GM12874 (cell line): ENCODE measurements around the gene MIEN1.

ENCODE experiments used
- TF ChIP-seq, protein P1 (sequence below): IDR thresholded peaks from 2 replicates; pipeline ENCODE4 v1.5.1; 2011; ENCODE audit warnings: low read depth, mild to moderate bottlenecking, control low read depth, low read length, moderate library complexity; ENCODE audit not compliant: insufficient read depth

MIEN1 gene

GRCh38 chr17:39722104-39722503 is 8.2 kb downstream of the MIEN1 start:
- TF ChIP-seq, protein P1, sequence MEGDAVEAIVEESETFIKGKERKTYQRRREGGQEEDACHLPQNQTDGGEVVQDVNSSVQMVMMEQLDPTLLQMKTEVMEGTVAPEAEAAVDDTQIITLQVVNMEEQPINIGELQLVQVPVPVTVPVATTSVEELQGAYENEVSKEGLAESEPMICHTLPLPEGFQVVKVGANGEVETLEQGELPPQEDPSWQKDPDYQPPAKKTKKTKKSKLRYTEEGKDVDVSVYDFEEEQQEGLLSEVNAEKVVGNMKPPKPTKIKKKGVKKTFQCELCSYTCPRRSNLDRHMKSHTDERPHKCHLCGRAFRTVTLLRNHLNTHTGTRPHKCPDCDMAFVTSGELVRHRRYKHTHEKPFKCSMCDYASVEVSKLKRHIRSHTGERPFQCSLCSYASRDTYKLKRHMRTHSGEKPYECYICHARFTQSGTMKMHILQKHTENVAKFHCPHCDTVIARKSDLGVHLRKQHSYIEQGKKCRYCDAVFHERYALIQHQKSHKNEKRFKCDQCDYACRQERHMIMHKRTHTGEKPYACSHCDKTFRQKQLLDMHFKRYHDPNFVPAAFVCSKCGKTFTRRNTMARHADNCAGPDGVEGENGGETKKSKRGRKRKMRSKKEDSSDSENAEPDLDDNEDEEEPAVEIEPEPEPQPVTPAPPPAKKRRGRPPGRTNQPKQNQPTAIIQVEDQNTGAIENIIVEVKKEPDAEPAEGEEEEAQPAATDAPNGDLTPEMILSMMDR = no peak

DNA sequence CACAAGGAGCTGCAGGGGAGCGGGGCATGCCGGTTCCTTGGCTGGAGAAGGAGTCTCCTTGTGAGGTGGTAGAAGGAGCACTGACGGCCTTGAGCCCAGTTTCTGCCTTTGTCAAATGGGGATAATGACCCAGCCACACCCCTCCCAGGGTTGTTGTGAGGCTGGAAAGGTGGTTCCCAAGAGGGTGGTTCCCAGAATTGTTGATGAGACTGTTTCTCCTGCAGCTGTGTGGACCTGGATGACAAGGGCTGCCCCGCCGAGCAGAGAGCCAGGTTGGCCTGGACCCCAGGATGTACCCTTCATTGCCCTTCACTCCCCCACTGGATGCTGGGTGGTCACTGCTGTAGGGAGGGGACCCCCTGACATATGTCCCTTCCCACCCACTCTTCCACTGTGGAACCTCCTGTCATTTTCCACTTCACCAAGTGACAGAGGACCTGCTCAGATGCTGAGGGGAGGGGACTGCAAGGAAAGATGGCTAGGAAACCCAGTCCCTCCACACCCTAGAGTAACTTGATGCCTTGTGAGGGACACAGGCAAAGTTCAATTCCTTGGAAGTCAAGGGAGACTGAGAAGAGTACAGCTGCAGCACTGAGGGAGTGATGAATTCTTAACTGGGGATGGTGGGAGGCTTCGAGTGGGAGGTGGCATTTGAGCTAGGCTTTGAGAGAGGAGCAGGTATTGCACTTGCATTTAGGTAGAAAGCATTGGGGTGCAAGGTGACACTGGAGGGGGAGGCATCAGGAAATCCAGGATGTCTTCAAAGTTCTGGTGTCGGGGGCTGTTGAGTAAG is 10.6 kb downstream of the MIEN1 start:
- TF ChIP-seq, protein P1 = no peak

- TF ChIP-seq, protein P1 = no peak
These were observed 12.7 kb downstream of the MIEN1 start for GRCh38 chr17:39717660-39718059.

DNA sequence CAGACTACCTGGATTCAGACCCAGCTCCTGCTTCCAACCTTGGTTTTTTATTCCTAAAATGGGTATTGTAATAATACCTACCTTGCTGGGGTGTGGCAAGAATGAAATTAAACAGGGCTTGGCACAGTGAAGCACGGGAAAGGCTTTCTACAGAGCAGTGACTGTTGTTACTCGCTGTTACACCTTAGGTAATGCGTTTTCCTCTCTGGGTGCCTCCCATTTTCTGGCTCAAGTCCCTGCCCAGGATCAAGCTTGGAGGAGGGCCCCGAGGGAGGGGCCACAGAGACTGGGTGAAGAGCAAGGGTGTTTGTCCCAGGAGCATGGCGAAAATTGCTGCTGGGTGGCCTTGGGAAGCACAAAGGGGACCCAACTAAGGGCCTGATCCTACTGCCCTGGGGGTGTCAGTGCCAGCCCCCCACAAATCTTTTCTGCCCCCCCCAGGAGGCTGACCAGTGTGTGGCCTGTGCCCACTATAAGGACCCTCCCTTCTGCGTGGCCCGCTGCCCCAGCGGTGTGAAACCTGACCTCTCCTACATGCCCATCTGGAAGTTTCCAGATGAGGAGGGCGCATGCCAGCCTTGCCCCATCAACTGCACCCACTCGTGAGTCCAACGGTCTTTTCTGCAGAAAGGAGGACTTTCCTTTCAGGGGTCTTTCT is 13.3 kb downstream of the MIEN1 start:
- TF ChIP-seq, protein P1 = no peak

DNA sequence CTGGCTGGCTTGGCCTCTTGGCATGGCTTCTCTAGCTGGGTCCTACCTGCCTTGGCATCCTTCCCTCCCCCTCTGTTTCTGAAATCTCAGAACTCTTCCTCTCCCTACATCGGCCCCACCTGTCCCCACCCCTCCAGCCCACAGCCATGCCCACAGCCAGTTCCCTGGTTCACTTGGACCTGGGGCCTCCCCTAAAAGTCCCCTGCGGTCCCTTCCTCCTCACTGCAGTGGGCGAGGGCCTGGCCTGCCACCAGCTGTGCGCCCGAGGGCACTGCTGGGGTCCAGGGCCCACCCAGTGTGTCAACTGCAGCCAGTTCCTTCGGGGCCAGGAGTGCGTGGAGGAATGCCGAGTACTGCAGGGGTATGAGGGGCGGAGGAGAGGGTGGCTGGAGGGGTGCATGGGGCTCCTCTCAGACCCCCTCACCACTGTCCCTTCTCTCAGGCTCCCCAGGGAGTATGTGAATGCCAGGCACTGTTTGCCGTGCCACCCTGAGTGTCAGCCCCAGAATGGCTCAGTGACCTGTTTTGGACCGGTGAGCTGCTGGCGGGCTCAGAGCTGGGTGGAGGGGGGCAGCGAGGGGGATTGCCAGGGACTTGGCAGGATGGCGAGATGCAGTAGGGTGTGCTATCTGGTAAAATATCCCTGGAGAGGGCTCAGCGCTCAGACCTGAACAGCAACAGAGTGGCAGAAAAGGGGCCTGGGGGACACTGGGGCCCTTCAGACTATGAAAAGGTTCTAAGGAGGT is 14.1 kb downstream of the MIEN1 start:
- TF ChIP-seq, protein P1 = no peak

- TF ChIP-seq, protein P1 = no peak
These were observed 14.8 kb downstream of the MIEN1 start for GRCh38 chr17:39715375-39716072.

- TF ChIP-seq, protein P1 = no peak
These were observed 16.1 kb downstream of the MIEN1 start for GRCh38 chr17:39714234-39714633.
